NCI-H748 treated with DMSO at 0.1 percent for 48 hours (cell line): ENCODE measurements around the gene NOP58.
"Not testable (repeated sequence)": the region's sequence is repeated elsewhere in the genome, so short reads cannot be mapped to it uniquely, and the experiment has no call there.

Experiments used
- DNase-seq: peaks from one replicate; lab custom pipeline; 2025; lab: John Stamatoyannopoulos, UW

The NOP58 gene

DNA sequence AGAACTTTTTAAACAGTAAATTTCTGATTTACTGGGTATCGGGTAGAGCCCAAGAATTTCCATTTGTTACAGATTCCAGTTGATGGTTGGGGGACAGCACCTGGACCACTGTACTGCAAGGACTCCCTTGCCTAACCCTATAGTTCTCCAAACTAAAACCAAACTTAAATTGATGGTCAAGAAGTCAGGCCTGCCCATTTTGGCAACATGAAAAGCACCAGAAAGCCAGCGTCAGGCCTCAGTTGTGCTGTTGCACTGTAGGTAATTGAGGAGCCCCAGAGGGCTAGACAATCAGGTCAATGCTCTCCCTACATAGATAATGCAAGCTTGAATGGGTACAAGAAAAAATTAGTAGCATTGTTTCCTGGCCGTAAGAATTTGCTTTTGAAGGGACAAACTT lies 40.5 kb downstream of the NOP58 start:
- no peak for DNase-seq

DNA sequence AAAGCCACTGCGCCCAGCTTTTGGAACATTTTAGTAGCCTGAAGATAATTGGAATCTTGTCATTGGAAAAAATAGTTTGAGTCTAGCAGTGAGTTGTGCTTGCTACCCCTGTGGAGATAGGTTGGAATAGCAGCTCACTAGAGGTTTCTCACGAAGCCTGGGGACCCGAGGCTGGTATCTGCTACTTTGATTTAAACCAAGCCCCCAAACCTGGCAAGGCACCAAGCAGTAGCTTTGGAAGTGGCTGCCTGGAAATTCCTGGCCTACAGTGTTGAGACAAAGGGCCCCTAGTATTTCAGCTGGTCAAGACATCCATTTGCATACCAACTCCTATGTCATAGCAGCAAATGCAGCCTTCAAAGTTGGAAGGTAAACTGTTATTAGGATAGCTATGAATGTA lies 42.1 kb downstream of the NOP58 start:
- DNase-seq: no peak

DNA sequence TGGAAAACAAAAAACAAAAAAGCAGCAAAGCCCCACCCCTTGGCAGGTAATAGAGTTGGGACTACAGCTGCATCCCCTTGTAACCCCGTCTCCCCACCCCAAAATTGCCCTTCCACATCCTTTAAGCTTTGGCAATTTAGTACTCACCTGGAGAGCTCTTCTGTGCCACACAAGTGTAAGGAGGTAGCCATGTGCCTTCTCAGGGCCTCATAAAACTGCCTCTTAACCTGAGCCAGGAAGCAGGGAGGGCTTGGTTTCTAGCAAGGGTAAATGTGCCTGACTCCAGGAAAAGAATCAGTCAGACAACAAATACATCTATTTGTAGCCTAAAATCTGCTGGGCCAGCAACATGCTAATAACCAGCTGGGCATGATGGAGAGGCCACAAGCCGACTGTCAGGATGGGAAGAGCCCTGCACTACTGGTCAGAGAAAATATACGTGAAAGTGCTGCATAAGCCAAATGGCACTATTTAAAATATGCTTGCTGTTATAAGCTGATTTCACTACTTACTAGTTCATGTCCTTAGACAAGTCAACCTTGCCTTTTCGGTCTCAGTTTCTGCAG lies 46.3 kb downstream of the NOP58 start:
- no peak for DNase-seq

DNA sequence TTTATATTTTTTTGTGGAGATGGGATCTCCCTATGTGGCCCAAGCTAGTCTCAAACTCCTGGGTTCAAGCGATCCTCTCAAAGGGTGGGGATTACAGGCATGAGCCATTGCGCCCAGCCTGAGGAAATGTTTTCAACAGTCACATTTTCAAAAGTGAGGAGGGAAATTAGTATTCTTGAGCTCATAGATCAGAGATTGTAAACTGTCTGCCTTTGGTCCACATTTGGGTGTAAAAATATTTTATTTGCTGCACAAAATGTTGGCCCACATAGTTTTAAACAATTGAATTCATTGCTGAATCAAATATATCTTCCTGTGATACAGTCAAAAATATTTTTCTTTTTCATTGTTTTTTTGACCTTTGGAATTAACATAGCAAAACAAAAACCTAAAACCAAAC lies 48.6 kb downstream of the NOP58 start:
- no peak for DNase-seq

DNA sequence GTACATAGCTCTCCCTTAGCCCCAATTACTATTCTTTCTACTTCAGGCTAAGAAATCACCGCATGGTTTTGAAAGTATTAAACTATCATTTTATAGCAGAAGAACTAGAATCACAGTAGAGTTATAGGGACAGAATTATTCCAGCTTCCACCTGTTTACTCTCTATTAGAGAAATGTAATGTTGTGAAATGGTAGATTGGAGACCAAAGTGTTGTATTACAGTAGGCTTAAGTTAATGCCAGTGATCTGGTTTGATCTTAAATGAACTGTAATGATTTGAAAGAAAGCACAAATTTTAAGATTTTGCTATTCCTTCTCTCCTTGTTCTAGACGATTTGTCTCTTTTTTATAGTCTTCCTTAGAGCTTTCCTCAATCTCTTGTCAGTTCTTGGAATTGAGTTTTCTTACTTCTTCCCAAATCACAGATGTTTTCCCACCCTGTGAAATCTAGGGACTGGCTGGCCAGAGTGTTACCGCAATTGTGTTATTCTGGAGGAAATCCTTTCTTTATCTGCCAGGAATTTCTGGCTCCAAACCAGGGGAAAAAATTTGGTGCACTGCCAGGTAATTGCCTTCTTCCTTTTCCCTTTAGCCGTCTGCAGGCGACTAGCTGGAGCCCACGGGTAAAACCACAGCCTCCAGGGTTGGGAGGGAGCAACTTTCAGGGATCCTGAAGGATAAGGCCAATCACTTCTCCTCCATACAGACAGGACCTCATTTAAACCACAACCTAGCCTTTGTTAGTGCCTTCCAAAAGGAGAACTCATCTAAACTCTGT lies 51.7 kb downstream of the NOP58 start:
- DNase-seq: no peak

DNA sequence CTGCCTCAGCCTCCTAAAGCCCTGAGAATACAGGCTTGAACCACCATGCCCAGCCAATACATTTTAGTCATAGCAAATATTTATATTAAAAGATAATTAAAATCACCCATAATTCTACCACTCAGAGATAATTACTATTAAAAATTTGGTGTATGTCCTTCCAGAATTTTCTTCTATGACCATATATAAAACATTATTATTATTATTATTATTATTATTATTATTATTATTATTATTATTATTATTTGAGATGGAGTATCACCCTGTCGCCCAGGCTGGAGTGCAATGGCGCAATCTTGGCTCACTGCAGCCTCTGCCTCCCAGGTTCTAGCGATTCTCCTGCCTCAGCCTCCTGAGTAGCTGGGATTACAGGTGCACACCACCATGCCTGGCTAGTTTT lies 54.8 kb downstream of the NOP58 start:
- DNase-seq: not testable (repeated sequence)

DNA sequence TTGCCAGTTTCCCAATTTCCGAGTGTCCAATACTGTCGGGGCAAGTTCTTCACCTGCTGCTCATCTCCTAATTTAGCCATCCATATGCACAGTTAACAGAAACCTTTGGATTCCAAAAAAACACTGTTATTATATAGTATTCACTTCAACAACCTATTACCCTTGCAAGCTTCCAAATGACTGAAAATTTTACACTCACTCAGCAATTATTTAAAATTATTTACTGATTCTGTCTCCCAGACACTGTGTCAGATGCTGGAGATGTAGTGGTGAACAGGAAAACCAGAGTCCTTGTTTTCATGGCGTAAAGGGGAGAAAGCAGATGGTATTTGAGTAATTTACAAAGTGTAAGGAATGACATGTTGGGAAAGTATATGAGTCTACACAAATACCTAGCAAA lies 56.9 kb downstream of the NOP58 start:
- no peak for DNase-seq

DNA sequence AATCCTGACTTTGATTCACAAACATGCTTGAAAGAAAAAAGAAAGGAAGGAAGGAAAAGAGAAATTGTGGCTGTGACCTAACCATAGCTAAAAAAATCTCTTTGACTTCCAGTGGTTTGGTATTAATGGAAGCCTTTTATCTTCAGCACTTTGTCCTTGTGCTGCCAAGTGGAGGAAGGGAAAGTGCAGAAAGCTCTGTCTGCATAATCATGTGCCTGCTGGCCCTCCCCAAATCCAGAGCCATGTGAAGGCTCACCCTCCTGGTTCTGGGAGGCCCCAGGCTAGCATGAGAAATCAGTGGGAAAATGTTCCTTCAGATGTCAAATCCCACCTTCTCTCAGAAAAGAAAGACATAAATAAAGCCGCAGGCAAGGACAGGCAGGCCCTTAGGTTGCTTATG lies 62.3 kb downstream of the NOP58 start:
- DNase-seq: no peak

DNA sequence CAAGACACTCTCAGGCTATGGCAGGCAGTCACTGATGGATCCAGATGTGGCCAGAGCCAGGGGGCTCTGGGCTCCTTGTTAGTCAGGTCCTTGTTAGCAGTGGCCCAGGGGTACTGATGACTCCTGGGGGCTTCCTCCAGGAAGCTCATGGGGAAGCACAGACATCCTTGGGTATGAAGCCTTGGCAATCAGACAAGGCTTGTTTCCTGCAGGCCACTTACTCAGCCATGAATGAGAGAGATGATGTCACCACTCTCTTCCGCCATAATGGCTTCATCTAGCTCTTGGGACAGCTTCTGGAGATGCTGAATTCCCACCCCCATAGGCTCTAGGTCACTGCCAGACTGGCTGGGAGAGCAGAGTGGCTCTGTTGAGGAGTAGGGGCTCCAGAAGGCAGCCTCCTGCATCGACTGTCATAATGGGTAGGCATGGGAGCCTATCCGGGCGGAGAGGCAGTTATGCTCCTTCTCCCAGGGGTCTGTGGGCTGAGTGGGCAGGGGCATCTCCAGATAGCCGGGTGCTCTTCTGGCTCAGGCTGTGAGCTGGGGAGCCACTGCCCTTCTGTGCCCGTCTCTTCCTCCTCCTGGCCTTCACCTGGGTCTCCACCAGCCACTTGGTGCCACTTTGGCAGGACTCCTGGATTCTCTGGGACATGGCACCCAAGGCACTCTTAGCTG lies 70.4 kb downstream of the NOP58 start:
- no peak for DNase-seq

DNA sequence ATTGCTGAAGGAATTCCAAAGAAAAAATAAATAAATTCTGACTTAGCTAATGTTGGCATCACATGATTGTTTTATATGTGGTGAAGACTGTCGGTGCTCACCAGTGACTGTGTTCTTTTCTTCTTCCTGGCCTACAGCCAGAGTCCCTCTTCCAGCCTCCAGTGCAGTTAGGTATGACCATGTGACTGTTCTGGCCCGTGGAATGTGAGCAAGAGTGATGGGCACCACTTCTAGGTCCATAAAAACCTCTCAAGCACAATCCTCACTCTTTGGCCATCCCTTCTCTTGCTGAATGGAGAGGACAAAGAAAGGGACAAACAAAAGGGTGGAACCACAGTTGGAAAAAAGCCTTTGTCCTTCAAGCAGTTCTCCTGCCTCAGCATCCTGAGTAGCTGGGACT lies 71.6 kb downstream of the NOP58 start:
- no peak for DNase-seq

DNA sequence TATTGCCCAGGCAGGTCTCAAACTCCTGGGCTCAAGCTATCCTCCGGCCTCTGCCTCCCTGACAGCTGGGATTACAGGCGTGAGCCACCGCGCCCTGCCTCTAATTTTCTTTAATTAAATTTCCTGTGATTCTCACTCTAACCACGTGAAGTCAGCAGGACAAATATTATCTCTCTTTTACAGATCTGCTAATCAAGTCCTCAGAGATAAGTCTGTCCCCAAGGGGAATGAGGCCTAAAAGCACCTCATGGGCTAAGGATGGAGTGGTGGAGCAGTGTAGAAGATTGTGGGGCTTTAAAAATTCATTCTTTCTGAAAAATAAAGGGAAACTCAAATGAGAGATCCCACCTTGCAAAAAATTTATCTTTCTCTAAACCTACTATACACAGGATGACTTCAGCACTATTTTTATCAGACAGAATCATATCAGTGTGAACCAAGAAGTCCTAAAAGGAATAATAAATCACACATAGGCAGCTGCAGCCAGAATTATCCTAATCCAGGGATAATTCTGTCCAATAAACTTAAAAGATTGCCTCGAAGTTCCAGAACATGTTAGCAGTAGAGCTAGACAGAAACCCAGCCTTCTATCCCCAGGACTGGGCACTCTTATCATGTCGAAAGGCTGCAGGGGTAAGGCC lies 72.3 kb downstream of the NOP58 start:
- no peak for DNase-seq

DNA sequence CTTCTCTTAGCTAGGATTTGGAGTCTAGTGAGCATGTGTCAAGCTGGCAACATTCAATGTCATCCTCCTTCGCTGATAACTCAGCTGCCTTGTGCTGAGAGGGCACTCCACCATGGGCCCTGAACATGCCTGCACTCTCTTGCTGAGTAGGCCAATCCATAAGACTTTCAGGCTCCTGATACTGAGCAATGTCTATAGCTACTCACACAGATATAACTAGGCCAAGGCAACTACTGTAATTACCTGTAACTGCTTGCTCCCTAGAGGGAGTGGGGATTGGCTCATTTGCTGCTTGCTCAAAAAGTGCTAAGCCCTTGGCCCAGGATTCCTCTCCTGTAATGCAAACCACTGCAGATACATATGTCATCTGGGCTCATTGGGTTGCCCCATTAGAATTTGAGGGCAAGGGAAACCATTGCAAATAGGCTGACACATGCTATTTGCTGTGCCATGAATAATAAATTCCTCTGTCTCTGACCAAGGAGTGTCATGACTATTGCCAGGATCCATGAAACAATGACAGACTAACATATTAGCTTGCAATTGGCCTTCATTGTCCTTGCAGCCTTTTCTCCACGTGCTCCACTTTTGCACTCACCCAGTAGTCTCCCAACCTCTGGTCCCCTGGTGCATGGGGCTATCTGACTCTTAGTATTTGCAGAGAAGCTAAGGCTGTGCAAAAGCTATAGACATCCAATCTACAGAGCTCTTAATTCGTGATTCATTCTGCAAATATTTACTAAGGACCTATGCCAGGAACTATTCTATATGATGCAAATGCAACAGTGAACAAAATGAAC lies 73.7 kb downstream of the NOP58 start:
- peak; percentile 74 for DNase-seq

DNA sequence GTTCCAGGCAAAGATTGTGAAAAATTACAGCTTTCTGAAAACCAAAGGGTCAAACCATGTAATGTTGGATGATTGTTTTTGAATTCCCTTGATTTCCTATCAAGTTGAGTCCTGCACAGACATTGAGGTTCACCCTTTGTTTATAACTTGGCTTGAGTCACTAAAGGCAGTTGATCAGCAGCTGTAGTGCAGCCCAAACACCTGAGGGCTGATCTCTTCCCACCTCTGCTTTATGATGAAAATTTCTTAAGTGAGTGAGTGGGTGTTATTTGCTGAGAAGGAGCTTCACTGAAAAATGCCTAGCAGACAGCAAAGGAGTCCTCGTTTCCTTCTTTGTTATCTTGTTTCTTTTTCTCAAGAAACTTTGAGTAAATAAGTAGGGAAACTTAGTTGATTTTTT lies 78.6 kb downstream of the NOP58 start:
- no peak for DNase-seq

DNA sequence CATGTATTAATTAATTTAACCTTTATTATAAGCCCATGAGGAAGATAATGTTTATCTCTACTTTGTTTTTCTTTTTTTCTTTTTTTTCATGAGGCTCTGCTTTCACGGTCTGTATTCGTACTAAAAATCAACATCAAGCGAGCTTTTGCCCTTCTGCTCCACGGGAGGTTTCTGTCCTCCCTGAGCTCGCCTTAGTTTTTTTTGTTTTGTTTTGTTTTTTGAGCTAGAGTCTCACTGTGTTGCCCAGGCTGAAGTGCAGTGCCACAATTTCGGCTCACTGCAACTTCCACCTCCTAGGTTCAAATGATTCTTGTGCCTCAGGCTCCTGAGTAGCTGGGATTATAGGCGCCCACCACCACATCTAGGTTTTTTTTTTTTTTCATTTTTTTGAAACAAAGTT lies 80.6 kb downstream of the NOP58 start:
- no peak for DNase-seq
